LNCAP (cell line): Measurements from ENCODE around the gene SFXN1.

Experiments
- TF ChIP-seq, protein P1 (sequence below): fragments of 450-650 bp; IDR thresholded peaks from 2 replicates; pipeline ENCODE4 v1.5.1; 2017; ENCODE audit warnings: mild to moderate bottlenecking

SFXN1 gene

DNA sequence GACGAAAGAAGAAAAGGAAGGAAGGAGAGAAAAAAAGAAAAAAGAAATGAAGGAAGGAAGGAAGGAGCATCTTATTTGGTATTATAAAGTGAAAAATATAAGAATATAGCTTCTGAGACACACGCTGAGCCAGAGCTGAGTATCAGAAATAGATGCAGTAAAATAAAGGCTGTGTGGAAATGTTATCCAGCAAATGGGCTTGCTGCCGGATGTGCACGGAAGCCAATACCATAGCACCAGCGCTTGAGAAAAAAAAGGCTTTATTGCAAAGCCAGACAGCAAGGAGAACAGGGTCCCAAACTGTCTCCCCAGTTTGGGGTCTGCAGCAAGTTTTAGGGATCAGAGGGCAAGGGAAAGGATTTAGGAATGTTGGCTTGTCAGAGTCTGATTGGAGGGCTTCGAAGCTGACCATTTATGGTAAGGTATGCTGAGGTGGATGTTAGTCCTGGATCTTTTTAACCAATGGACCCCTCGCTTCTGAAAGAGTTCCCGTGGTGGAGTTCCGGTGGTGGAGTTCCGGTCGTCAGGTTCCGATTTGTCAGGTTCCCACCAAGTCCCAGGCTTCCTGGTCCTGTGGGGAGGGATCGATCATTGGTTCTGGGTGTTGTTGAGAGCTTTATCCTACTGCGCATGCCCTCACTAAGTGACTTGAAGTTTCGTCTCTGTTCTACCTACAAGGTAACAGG, 70.4 kb downstream of the SFXN1 start:
- TF ChIP-seq, protein P1, sequence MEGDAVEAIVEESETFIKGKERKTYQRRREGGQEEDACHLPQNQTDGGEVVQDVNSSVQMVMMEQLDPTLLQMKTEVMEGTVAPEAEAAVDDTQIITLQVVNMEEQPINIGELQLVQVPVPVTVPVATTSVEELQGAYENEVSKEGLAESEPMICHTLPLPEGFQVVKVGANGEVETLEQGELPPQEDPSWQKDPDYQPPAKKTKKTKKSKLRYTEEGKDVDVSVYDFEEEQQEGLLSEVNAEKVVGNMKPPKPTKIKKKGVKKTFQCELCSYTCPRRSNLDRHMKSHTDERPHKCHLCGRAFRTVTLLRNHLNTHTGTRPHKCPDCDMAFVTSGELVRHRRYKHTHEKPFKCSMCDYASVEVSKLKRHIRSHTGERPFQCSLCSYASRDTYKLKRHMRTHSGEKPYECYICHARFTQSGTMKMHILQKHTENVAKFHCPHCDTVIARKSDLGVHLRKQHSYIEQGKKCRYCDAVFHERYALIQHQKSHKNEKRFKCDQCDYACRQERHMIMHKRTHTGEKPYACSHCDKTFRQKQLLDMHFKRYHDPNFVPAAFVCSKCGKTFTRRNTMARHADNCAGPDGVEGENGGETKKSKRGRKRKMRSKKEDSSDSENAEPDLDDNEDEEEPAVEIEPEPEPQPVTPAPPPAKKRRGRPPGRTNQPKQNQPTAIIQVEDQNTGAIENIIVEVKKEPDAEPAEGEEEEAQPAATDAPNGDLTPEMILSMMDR: no peak

DNA sequence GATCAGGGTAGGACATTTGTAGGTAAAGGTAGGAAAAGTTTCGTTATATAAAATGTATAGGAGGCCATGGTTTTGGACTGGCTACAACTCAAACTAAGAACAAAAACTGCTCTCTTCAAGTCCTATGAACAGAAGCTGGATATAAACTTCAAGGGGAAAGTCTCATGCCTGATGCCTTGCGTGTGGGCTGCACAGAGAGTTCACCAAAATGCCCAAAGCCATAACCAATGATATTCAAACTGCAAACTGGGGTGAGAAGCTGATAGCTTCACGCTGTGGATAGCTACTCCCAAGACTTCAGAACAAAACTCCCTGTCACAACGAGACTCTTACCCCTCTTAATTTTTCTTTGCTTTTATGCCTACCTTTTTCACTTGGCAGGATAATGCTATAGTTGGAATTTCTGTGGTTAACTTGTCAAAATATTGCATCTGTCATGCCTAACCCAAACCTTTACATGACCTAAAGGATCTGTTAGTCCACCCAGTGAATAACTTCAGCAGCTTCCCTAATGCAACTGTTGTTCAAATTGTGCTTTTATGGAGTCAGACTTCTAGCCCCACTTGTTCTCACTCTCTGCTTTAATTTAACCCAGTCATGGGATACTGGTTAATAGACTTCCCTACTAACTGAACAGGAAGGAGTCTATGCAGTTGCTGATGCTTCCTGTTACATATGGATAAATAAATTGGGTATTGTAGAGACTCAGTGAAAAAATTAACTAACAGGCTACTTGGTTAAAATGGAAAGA, 71.9 kb downstream of the SFXN1 start:
- TF ChIP-seq, protein P1: no peak

DNA sequence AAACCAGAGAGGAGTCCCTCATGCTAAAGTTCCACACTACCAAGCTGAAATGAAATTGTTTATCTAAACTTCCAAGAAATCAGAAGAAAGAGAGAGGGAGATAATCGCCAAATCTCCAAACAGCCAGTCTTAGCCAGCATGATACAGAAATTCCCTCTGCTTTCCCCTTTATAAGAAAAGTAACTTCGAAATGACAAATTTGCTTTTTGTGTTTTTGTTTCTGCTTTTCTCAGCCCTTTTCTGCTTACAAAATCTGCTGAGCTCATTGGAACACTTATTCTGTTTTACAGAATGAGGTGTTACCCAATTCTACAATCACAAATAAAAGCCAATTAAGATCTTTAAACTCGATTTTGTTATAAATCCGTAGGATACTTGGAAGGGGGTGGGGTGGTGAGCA, 72.9 kb downstream of the SFXN1 start:
- TF ChIP-seq, protein P1: no peak

DNA sequence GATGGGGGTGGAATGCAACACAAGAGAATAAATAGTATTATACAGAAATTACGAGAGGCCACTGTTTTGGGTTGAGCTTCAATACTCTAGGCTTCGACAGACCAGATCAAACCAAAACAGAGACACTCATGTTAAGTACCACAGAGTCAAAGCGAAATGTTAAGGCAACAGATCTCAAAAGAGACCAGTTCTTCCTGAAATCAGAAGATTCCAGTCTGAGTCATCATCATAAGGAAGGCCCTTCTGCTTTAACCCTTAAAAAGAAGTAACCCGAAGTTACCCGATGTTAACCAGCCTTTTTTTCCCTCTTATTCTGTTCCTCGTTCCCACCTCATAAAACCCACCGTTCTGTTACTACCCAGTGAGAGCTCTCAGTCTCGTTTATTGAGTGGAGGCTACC, 75.9 kb downstream of the SFXN1 start:
- TF ChIP-seq, protein P1: no peak

DNA sequence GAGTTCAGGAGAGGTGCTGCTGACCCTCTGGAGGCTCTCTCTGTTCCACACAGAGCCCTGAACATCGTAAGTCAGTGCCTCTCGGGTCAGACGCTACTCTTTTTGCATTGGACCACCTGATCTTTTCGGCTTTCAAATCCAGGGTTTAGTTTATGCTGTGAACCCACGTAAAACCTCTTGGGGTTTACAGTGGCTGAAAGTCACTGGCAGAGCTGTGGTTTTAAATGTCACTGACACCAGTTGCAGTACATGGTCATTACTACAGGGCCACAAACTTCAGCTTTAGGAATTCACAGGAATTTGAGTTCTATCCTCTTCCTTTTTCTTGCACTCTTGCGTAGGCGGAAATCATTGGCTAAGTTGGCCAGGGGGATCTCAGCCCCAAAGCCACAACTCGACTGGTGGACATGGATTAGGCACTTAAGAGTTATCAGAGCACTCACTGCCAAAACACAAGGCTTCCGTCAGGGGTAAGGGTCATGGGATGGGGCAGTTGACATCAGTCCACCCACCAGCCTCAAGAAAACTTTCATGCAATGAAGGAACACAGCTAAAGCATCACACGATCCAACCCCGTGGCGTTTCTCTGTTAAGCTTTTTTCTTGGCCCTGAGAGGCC, 76.9 kb downstream of the SFXN1 start:
- TF ChIP-seq, protein P1: no peak

DNA sequence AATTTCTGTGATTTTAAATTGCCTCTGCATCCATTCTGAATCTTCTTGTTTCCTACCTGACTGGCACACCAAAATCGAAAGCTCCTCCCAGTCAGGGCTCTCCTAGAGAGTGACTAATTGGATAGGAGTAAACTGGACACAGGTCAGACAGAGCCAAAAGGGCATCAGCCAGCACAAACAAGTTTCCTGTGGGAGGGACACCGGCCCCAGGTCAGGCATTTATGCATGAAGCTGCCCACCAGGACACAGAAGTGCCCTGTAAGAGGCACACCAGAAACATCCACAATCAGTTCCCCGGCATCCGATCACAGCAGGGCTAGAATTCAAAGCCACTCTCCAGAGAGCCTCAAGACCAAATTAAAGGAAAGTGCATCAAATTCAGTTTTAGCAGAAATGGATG, 78.4 kb downstream of the SFXN1 start:
- TF ChIP-seq, protein P1: no peak

DNA sequence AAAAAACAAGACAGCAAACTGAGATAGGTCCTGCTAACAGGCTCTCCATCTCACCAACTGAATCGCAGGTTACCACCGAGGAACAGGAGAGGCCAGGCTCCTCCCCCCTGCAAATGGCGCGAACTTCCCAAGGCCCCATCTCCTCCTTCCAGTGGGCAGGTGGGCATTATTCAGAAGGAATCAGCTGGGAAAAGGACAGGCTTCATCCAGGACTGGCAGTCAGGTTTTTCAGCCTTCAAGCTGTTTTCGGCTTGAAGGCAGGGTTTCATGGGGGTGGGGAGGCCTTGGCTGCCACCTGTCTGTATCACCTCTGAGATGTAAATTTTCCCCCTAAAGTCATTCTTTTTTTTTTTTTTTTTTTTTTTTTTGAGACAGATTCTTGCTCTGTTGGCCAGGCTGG, 79.4 kb downstream of the SFXN1 start:
- TF ChIP-seq, protein P1: no peak
